CD4-positive, alpha-beta memory T cell (primary cell): ENCODE measurements around the gene ABHD8. TPM values are rescaled to one million over a fixed set of nuclear protein-coding genes. Genes with fewer than 3 reads are reported as not detected.
A peak's percentile ranks its signal among the peaks of the same experiment; 100 is the strongest.

Experiments used
- CTCF ChIA-PET: fragments of 350-600 bp; sonication (Branson Sonifier 250); formaldehyde crosslinking; loops from one replicate; lab custom pipeline; 2021; ENCODE audit warnings: inconsistent platforms; ENCODE audit not compliant: partially characterized antibody; lab: Charles Lee
- POLR2A ChIA-PET: fragments of 350-600 bp; sonication (Branson Sonifier 250); formaldehyde crosslinking; loops from one replicate; lab custom pipeline; 2021; ENCODE audit not compliant: partially characterized antibody; lab: Charles Lee
- DNase-seq, 5 donors: peaks; one replicate each; pipeline versions ENCODE4 v3.0.0 to v3.0.0-alpha.2; 2020 to 2022; ENCODE audit warnings: mixed read lengths in 1 of 5
- H3K27ac ChIP-seq: one replicate; pipeline ENCODE4 v1.7.0; 2013; ENCODE audit warnings: low read depth, low read length
- H3K27me3 ChIP-seq: 2 replicates; pipeline ENCODE4 v1.7.0; 2013; ENCODE audit warnings: mild to moderate bottlenecking, low read length, moderate library complexity; ENCODE audit not compliant: insufficient read depth
- H3K36me3 ChIP-seq: 2 replicates; pipeline ENCODE4 v1.7.0; 2013; ENCODE audit warnings: mild to moderate bottlenecking, low read length, moderate library complexity; ENCODE audit not compliant: insufficient read depth
- H3K4me1 ChIP-seq: 2 replicates; pipeline ENCODE4 v1.7.0; 2013; ENCODE audit warnings: mild to moderate bottlenecking, low read length, moderate library complexity; ENCODE audit not compliant: insufficient read depth
- H3K4me3 ChIP-seq, 2 donors: one replicate each; pipeline ENCODE4 v1.7.0; 2013; ENCODE audit warnings: low read length in 2 of 2, mild to moderate bottlenecking in 1 of 2
- H3K9me3 ChIP-seq, 2 donors: one replicate each; pipeline ENCODE4 v1.7.0; 2013; ENCODE audit warnings: low read length in 2 of 2, control low read depth in 1 of 2; ENCODE audit not compliant: control insufficient read depth in 1 of 2
- H3K27ac Mint-ChIP-seq, 7 donors: one replicate each; pipeline ENCODE4 v1.8.0; 2020 to 2021; ENCODE audit warnings: mixed read lengths in 7 of 7, mild to moderate bottlenecking in 6 of 7, inconsistent platforms in 3 of 7, moderate library complexity in 3 of 7
- H3K27me3 Mint-ChIP-seq, 2 donors: one replicate each; pipeline ENCODE4 v1.8.0; 2020 to 2021; ENCODE audit warnings: mixed read lengths in 2 of 2
- H3K36me3 Mint-ChIP-seq, 2 donors: one replicate each; pipeline ENCODE4 v1.8.0; 2020 to 2021; ENCODE audit warnings: mixed read lengths in 2 of 2, inconsistent platforms in 1 of 2, mild to moderate bottlenecking in 1 of 2
- H3K4me1 Mint-ChIP-seq, 4 donors: one replicate each; pipeline ENCODE4 v1.8.0; 2020 to 2021; ENCODE audit warnings: mixed read lengths in 4 of 4, mild to moderate bottlenecking in 1 of 4
- H3K4me3 Mint-ChIP-seq, 8 donors: one replicate each; pipeline ENCODE4 v1.8.0; 2020 to 2021; ENCODE audit warnings: mixed read lengths in 8 of 8, mild to moderate bottlenecking in 7 of 8, moderate library complexity in 6 of 8, inconsistent platforms in 3 of 8
- H3K9me3 Mint-ChIP-seq, 8 donors: one replicate each; pipeline ENCODE4 v1.8.0; 2020 to 2021; ENCODE audit warnings: mixed read lengths in 8 of 8, mild to moderate bottlenecking in 5 of 8, inconsistent platforms in 3 of 8, moderate library complexity in 1 of 8
- intact Hi-C: fragments of 100-400 bp; cut with micrococcal nuclease; formaldehyde crosslinking; loops from one replicate; pipeline ENCODE4 v1.15.1; 2023
- polyA plus RNA-seq, 2 donors: library from polyadenylated mRNA; unstranded; fragments of 300-500 nt; fragmentation: Illumina TruSeq; gene quantifications; one replicate each; pipeline ENCODE4 v1.2.3, GENCODE V29; 2021
- total RNA-seq, 2 experiments: library from RNA; stranded (reverse); gene quantifications; one replicate each; pipeline ENCODE4 v1.2.3, GENCODE V29; 2021

Gene ABHD8
- total and polyA plus RNA-seq, 4 experiments from 2014 or later: 6.0 to 10.1 (median 8.6) TPM

DNA sequence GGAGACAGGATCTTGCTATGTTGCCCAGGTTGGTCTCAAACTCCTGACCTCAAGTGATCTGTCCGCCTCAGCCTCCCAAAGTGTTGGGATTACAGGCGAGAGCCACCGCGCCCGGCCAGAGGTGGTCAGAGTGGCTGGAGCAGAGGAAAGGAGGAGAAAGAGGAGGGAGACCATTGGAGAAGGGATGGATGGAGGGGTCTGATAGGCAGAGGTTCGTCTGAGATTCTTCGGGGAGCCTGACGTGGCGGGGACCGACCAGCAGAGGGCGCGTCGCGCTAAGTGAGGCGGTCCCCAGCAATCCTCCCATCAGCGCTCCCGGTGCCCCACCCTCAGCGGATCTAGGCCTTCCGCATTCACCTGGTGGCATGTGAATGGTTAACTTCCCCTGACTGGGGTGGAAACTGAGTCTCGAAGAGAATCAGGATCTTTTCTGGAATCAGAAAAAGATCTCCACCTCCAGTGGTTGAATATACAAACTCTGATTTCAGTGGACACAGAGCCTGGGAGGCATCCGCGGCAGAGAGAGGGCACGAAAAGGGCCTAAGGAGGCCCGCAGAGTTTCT is 43.0 kb upstream of the ABHD8 start:
- H3K4me1 Mint-ChIP-seq: peaks cover 5 to 7% (median 6%) of the 10 kb centered on the region in 4 donors
- ChIA-PET CTCF (interaction anchor here (0.7 to 4.0 kb wide), 16 partner anchors 10 to 119 kb away, joined by 3 to 24 read pairs (median 4); partner anchors contain the start of genes ANO8 and DDA1), POLR2A (interaction anchor here (1.0 kb wide), 1 partner anchor 11 kb away, joined by 4 read pairs; no protein-coding TSS in a partner anchor)
- peaks cover 10 to 11% of the 10 kb centered on the region in 2 donors for H3K27me3 Mint-ChIP-seq
- H3K27ac Mint-ChIP-seq: peak overlapping the region in 1 of 7 donors; percentile 46
- DNase-seq: peak in 4 of 5 donors; percentile 66 to 71 (median 68)
- intact Hi-C loops: loop anchor here (1.0 kb wide), 3 partner anchors 9 to 54 kb away; partner anchors contain the start of gene GTPBP3
- no peaks in the 10 kb centered on the region for H3K36me3 Mint-ChIP-seq
- Histone ChIP-seq H3K4me3 (no peak overlapping the region), H3K27ac (no peak overlapping the region), H3K4me1 (no peaks in the 10 kb centered on the region), H3K27me3 (no peaks in the 10 kb centered on the region), H3K36me3 (no peaks in the 10 kb centered on the region), H3K9me3 (no peaks in the 10 kb centered on the region)
- no peaks in the 10 kb centered on the region for H3K9me3 Mint-ChIP-seq
- H3K4me3 Mint-ChIP-seq: peak overlapping the region in 1 of 8 donors; percentile 29

- H3K36me3 ChIP-seq: no peaks in the 10 kb centered on the region
- ChIA-PET POLR2A (no interaction called here), CTCF (interaction anchor here (2.9 kb wide), 1 partner anchor 45 kb away, joined by 8 read pairs; no protein-coding TSS in a partner anchor)
- no peak overlapping the region for H3K27ac Mint-ChIP-seq
- H3K27ac ChIP-seq: no peak overlapping the region
- intact Hi-C loops: no loop called here
- peaks cover 10 to 27% (median 17%) of the 10 kb centered on the region in 4 donors for H3K4me1 Mint-ChIP-seq
- peaks cover 0 to 7% of the 10 kb centered on the region in 2 donors for H3K36me3 Mint-ChIP-seq
- H3K27me3 ChIP-seq: no peaks in the 10 kb centered on the region
- H3K9me3 ChIP-seq: no peaks in the 10 kb centered on the region
- H3K4me3 ChIP-seq: no peak overlapping the region
- no peak for DNase-seq
- no peaks in the 10 kb centered on the region for H3K27me3 Mint-ChIP-seq
- no peak overlapping the region for H3K4me3 Mint-ChIP-seq
- peaks cover 16% of the 10 kb centered on the region for H3K4me1 ChIP-seq
- no peaks in the 10 kb centered on the region for H3K9me3 Mint-ChIP-seq
These were observed 38.6 kb upstream of the ABHD8 start for GRCh38 chr19:17341845-17342244.

DNA sequence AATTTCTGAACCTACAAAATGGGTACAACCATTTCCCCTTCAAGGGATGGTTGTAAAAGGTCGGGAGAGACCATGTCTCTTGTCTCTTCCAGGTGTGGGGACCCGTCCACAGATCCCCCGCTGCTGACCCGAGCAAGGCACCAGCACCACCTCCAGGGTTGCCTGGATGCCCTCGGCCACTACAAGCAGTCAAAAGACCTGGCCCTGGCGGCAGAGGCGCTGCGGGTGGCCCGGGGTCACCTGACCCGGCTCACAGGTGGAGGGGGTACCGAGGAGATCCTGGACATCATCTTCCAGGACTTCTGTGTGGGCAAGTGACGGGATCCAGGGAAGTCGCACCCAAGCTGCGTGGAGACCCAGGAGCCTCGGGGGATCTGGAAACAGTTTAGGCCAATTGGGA is 38.2 kb upstream of the ABHD8 start:
- H3K27ac ChIP-seq: no peak overlapping the region
- Mint-ChIP-seq H3K4me3 (no peak overlapping the region), H3K4me1 (peaks cover 11 to 30% (median 19%) of the 10 kb centered on the region in 4 donors), H3K36me3 (peaks cover 0 to 8% of the 10 kb centered on the region in 2 donors), H3K27ac (no peak overlapping the region), H3K27me3 (no peaks in the 10 kb centered on the region), H3K9me3 (no peaks in the 10 kb centered on the region)
- H3K9me3 ChIP-seq: no peaks in the 10 kb centered on the region
- intact Hi-C loops: no loop called here
- no peaks in the 10 kb centered on the region for H3K27me3 ChIP-seq
- ChIA-PET CTCF (interaction anchor here (2.9 kb wide), 1 partner anchor 45 kb away, joined by 8 read pairs; no protein-coding TSS in a partner anchor), POLR2A (no interaction called here)
- DNase-seq: no peak
- no peak overlapping the region for H3K4me3 ChIP-seq
- no peaks in the 10 kb centered on the region for H3K36me3 ChIP-seq
- peaks cover 20% of the 10 kb centered on the region for H3K4me1 ChIP-seq

- peaks cover 20% of the 10 kb centered on the region for H3K4me1 ChIP-seq
- Mint-ChIP-seq H3K27ac (no peak overlapping the region), H3K4me1 (peaks cover 7 to 30% (median 16%) of the 10 kb centered on the region in 4 donors), H3K9me3 (no peaks in the 10 kb centered on the region), H3K4me3 (no peak overlapping the region), H3K27me3 (no peaks in the 10 kb centered on the region), H3K36me3 (peaks cover 0 to 8% of the 10 kb centered on the region in 2 donors)
- H3K27me3 ChIP-seq: no peaks in the 10 kb centered on the region
- H3K9me3 ChIP-seq: no peaks in the 10 kb centered on the region
- CTCF ChIA-PET: interaction anchor here (2.9 kb wide), 1 partner anchor 46 kb away, joined by 8 read pairs; no protein-coding TSS in a partner anchor
- no peak overlapping the region for H3K4me3 ChIP-seq
- no peaks in the 10 kb centered on the region for H3K36me3 ChIP-seq
- intact Hi-C loops: no loop called here
- POLR2A ChIA-PET: no interaction called here
- no peak for DNase-seq
- H3K27ac ChIP-seq: no peak overlapping the region
These were observed 37.7 kb upstream of the ABHD8 start for GRCh38 chr19:17340871-17341357.

DNA sequence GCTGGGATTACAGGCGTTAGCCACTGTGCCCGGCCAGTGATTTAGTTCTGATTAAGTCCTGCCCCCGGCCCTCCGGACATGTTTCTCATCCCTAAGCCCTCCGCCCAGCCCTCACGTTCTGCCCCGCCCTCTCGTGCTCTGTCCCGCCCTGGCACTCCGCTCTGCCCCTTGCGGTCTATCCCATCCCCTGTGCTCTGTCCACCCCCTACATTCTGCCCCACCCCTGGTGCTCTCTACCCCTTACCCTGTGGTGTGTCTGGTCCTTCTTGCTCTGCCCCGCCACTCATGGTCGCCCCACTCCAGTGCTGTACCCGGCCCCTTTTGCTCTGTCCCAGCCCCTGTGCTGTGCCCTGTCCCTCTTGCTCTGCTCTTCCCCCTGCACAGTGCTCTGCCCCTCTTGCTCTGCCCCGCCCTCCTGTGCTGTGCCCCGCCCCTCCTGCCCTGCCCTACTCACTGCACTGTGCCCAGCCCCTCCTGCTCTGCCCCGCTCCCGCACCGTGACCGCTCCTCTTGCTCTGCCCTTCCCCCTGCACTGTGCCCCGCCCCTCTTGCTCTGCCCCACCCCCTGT is 37.2 kb upstream of the ABHD8 start:
- no peaks in the 10 kb centered on the region for H3K27me3 ChIP-seq
- H3K4me1 ChIP-seq: peaks cover 23% of the 10 kb centered on the region
- H3K4me3 Mint-ChIP-seq: peak overlapping the region in 1 of 8 donors; percentile 46
- no peaks in the 10 kb centered on the region for H3K9me3 Mint-ChIP-seq
- peaks cover 0 to 8% of the 10 kb centered on the region in 2 donors for H3K36me3 Mint-ChIP-seq
- H3K4me1 Mint-ChIP-seq: peaks cover 7 to 29% (median 15%) of the 10 kb centered on the region in 4 donors
- no peaks in the 10 kb centered on the region for H3K27me3 Mint-ChIP-seq
- POLR2A ChIA-PET: no interaction called here
- H3K27ac ChIP-seq: no peak overlapping the region
- intact Hi-C loops: no loop called here
- no peaks in the 10 kb centered on the region for H3K36me3 ChIP-seq
- H3K9me3 ChIP-seq: no peaks in the 10 kb centered on the region
- CTCF ChIA-PET: interaction anchor here (0.7 kb wide), 1 partner anchor 1239 kb away, joined by 3 read pairs; no protein-coding TSS in a partner anchor
- H3K4me3 ChIP-seq: no peak overlapping the region
- no peak for DNase-seq
- H3K27ac Mint-ChIP-seq: no peak overlapping the region

DNA sequence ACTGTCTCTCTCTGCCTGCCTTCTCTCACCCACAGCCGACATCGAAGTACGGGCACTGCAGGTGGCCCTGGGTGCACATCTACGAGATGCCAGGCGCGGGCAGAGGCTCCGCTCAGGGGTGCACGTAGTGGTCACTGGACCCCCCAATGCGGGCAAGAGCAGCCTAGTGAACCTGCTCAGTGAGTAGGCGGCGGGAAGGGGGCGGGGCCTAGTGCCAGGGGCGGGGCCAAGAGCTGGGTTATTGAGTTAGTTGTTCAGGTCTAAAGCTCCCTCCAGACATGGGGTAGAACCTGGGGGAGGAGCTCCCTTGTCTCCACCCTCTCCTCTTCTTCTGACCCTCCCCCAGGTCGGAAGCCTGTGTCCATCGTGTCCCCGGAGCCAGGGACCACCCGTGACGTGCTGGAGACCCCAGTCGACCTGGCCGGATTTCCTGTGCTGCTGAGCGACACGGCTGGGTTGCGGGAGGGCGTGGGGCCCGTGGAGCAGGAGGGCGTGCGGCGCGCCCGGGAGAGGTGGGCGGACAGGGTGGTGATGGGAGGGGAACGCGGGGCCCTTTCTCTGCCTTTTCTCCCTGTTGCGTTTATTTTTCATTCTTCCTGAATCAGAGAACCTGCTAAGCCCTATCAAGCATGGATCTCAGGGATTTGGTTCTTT is 36.0 kb upstream of the ABHD8 start:
- peaks cover 0 to 11% of the 10 kb centered on the region in 2 donors for H3K36me3 Mint-ChIP-seq
- H3K4me1 Mint-ChIP-seq: peaks cover 11 to 37% (median 22%) of the 10 kb centered on the region in 4 donors
- POLR2A ChIA-PET: interaction anchor here (1.2 to 1.4 kb wide), 2 partner anchors 30 to 155 kb away, joined by 3 to 5 read pairs; partner anchors contain the start of gene DDA1
- Histone ChIP-seq H3K4me3 (no peak overlapping the region), H3K27ac (no peak overlapping the region), H3K9me3 (no peaks in the 10 kb centered on the region), H3K27me3 (no peaks in the 10 kb centered on the region), H3K36me3 (no peaks in the 10 kb centered on the region), H3K4me1 (peaks cover 30% of the 10 kb centered on the region)
- CTCF ChIA-PET: interaction anchor here (0.7 to 1.0 kb wide), 2 partner anchors 49 to 1238 kb away, joined by 3 read pairs; no protein-coding TSS in a partner anchor
- peak overlapping the region in 7 of 8 donors; percentile 26 to 98 (median 65) for H3K4me3 Mint-ChIP-seq
- peak overlapping the region in 1 of 7 donors; percentile 41 for H3K27ac Mint-ChIP-seq
- H3K9me3 Mint-ChIP-seq: peaks cover 0 to 1% (median 0%) of the 10 kb centered on the region in 8 donors
- no peak for DNase-seq
- no peaks in the 10 kb centered on the region for H3K27me3 Mint-ChIP-seq
- intact Hi-C loops: loop anchor here (5.0 kb wide), 1 partner anchor 68 kb away; the partner anchor contains the start of gene BST2
